GM19397 (cell line): ENCODE measurements around the gene C12orf76.
A peak's percentile ranks its signal among the peaks of the same experiment; 100 is the strongest.
"Not testable (repeated sequence)": the region's sequence is repeated elsewhere in the genome, so short reads cannot be mapped to it uniquely, and the experiment has no call there.

ENCODE experiments used
- ATAC-seq: cut with Tn5 transposase; IDR thresholded peaks from one replicate; pipeline ENCODE4 v1.9.1; 2021; ENCODE audit warnings: mild to moderate bottlenecking, moderate library complexity; ENCODE audit not compliant: unreplicated experiment

Gene C12orf76

GRCh38 chr12:110048242-110049027 lies at the start of gene C12orf76:
Gene C12orf76 (minus strand): TSS chr12:110048522. CDS start chr12:110048495, 27 bp downstream.
- ATAC-seq = peak; percentile 98

DNA sequence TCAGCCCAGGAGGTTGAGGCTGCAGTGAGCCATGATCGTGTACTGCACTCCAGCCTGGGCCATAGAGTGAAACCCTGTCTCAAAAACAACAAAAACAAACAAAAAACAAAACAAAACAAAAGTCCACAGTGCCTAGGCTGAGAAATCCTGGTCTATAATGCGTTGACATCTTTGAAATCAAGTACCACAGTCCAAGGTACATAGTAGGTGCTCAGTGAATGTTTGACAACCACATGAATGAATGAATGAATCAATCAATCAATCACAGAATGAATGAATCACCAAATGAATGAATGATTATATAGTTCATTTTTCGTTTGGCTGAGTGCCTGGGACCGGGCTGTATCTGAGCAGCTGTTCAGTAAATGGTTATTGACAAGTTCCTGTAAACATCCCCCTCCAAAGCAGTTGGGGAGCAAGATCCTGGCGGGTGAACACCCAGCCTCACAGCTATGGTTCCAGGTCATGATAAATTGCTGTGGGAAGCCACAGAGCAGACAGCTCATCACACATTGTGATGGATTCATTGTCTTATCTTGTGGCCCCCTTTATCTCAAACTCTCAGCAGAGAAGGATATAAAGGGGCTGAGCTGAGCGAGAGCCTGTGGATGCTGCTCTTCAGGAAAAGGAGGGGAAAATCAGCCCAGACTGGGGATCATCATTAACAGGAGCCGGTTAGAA lies 45.4 kb upstream of the C12orf76 start:
- no peak for ATAC-seq

- ATAC-seq = no peak
These were observed 42.9 kb upstream of the C12orf76 start for GRCh38 chr12:110091136-110091711.

DNA sequence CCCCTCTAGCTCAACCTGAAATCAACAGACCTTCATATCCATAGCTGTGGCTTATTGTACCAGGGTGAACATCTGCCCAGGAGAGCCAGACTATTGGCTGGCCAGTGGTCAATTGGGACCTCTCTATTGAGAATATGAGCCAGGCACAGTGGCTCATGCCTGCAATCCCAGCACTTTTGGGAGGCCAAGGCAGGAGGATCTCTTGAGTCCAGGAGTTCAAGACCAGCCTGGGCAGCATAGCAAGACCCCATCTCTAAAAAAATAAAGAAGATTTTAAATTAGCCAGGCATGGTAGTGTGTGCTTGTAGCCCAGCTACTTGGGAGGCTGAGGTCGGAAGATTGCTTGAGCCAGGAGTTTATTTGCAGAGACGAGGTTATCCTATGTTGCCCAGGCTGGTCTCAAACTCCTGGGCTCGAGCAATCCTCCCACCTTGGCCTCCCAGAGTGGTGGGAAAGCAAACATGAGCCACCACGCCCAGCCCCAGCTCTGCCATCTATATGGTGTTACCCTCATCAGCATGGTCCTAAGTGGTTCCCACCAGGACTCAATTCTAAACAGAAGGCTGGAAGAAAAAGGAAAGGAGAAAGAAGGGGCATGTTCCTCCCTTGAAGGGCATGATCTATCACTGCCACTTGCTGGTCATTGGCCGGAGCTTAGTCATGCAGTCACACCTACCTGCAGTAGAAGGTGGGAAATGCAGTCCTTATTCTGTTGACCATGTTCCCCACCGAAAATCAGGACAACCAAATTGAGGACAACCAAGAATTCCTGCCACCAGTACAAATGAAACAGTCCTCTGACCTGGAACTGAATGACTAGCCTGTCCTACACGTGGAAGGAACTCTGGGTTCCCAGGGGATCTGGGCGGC lies 42.2 kb upstream of the C12orf76 start:
- ATAC-seq = no peak

DNA sequence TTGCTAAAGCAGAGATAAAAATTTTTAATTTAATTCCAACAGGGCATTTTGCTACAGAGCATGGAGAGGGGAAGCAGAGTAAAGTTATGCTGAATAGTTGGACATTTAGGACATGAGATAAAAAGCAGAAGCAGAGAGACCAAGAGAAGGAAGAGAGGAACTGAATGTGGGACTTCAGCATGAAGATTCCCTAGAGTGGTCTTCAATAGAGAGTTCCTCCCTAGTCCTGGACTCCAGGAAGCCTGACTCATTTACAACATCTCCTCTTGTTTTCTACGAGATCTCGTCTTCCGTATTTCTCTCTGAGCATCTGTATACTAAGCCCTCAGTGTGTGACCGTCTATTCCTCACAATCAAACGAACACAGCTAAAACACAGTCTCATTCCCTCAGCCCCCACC lies 40.6 kb upstream of the C12orf76 start:
- ATAC-seq = no peak

DNA sequence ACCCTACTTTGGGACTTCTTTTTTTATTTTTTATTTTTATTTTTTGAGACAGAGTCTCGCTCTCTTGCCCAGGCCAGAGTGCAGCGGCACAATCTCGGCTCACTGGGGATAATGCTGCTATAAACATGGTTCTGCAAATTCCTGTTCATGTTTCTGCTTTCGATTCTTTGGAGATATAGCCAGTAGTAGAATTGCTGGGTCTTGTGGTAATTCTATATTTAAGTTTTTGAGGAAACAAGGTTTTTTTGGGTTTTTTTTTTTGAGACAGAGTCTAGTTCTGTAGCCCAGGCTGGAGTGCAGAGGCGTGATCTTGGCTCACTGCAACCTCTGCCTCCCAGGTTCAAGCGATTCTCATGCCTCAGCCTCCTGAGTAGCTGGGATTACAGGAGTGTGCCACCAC lies 39.9 kb upstream of the C12orf76 start:
- ATAC-seq = not testable (repeated sequence)

DNA sequence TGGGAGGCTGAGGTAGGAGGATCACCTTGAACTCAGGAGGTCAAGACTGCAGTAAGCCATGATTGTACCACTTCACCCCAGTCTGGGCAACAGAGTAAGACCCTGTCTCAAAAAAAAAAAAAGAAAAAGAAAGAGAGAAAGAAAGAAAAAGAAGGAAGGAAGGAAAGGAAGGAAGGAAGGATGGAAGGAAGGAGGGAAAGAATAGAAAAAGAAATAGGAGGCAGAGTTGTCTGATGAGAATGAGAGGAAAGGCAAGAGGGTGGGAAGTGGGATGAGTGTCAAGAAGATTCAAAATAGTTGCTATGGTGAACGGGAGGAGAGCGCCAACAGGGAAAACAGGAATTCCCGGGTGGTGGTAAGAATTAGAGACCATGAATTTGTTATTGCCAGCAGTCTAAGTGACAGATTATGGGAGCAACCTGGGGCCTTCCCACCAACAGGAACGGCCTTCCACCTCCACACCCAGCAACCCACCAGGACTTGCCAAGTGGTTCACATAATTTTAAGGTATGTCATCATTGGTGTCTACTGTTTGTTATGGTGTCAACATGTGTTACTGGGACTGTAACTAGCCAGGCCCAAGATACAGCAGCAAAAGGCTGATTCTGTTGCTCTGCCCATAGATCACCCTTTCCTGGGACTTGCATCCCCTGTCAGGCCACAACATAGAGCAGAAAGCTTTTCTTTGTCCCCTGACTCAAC lies 36.1 kb upstream of the C12orf76 start:
- ATAC-seq = no peak

DNA sequence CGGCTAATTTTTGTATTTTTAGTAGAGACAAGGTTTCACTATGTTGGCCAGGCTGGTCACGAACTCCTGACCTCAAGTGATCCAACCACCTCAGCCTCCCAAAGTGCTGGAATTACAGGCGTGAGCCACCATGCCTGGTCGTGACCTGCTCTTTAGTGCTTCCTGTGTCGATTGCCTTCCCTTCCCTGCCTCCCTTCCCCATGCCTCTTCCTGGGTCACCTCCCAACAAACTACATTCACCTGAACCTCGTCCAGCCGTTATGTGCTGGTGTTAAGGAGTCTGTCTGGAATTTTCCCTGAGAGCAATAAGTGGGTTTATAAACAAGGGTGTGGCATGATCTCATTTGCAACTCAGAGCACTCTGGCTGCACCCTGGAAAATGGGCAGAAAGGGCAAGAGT lies 32.1 kb upstream of the C12orf76 start:
- no peak for ATAC-seq

DNA sequence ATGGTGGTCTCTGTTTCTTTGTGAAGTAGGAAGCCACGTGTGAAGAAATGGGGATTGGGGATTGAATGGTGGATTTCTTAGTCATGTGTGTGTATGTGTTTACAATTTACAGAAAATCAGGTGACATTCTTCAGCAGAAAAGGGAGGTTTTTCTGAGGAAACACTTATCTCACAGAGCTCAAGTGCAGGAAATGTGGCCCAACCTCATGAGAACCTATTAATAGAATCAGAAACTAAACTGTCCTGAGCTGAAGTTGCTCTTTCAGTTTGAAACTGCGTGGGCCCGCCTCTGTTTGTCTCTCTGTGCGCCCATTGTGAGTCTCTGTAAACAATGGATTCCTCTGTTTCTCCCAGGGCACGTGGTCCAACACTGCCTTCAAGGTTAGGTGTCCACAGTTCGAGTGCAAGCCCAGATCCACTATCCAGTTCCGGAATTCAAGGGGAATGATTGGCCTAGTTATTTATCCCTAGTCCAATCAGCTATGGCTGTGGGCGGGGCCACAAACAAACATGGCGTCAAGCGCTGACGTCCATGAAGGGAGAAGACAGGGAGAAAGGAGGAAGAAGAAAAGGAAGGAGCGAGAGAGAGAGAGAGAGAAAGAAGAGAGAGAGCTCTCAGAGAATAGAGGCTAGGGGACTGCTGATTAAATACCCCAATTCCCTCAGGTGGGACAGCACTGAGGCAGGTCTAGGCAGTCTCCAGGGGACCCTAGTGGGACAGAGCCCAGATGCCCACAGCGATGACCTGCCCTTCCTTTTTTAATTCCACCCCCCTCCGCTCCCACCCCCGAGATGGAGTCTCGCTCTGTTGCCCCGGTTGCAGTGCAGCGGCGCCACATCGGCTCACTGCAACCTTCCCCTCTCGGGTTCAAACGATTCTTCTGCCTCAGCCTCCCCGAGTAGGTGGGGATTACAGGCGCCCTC lies 31.4 kb upstream of the C12orf76 start:
- peak; percentile 86 for ATAC-seq

DNA sequence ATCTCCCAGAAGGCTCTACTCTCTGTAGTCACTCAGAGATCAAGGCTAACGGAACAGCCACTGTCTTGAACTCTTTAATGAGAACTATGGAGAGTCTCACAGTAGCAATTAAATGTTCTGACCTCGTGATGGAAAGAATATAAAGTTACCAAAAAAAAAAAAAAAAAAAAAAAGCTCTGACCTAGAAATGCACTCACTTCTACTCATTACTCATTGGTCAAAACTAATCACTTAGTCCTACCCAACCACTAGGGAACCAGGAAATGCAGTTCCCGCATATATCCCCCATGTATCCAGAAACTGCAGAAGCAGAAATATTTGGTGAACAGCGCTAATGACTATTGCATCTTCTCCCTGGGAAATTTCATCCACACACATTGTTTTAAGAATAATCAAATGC lies 29.5 kb upstream of the C12orf76 start:
- ATAC-seq = no peak

- ATAC-seq = no peak
These were observed 27.6 kb upstream of the C12orf76 start for GRCh38 chr12:110075880-110076279.

- no peak for ATAC-seq
These were observed 25.8 kb upstream of the C12orf76 start for GRCh38 chr12:110074089-110074488.

- ATAC-seq = no peak
These were observed 24.9 kb upstream of the C12orf76 start for GRCh38 chr12:110073049-110073831.

GRCh38 chr12:110072636-110073035 lies 24.3 kb upstream of the C12orf76 start:
- not testable (repeated sequence) for ATAC-seq

GRCh38 chr12:110071967-110072366 lies 23.6 kb upstream of the C12orf76 start:
- ATAC-seq = no peak

DNA sequence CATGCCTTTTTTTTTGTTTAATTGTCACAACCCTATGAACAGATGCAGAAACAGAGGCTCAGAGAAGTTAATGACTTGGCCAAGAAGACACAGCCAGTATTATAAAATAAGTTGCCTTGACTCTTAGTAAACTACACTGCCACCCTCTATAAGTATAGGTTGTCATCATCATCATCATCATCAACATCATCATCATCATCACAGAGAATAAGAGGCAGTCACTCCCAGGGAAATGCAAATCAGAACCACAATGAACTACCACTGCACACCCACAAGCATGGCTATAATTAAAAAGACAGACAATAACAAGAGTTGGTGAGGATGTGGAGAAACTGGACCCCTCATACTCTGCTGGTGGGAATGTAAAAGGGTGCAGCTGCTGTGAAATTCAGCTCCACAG lies 23.2 kb upstream of the C12orf76 start:
- no peak for ATAC-seq

DNA sequence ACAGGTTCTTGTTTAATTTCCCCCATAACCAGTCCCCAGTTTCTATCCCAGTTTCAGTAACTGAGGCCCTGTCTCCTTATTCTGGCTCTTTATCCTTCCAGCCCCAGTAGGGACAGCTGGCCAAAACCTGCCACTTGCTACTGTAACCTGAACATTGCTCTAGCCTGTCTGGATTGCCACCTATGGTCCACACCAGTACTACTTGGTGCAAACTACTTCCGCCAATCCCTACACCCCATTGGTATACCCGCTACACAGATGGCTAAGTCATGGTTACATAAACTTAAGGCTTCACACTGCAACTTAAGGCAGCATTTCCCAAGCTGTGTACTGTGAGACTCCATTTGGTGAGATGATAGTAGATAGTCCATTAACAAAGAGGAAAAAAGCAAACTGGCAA lies 20.3 kb upstream of the C12orf76 start:
- no peak for ATAC-seq

GRCh38 chr12:110068115-110068514 lies 19.8 kb upstream of the C12orf76 start:
- ATAC-seq = not testable (repeated sequence)

DNA sequence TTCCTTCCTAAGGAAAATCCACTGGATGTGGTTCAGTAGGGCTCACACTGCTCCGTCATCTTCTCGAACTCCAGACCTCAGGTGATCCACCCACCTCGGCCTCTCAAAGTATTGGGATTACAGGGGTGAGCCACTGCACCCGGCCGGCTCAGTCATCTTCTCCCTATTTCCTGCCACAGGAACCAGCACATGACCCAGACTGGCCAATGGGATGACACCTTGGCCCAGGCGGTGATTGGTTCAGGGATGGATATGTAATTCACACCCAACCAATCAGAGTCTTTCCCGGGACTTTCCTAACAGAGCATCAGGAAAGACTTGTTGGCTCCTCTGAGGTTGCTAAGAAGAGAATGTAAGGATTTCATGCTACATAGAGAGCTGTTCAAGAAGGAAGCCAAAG lies 19.2 kb upstream of the C12orf76 start:
- ATAC-seq = no peak
